NCI-H69 (cell line): Measurements from ENCODE around the gene C10orf62.
"Not testable (repeated sequence)": the region's sequence is repeated elsewhere in the genome, so short reads cannot be mapped to it uniquely, and the experiment has no call there.

ENCODE experiments used
- DNase-seq: peaks from one replicate; lab custom pipeline; 2025; lab: John Stamatoyannopoulos, UW

The C10orf62 gene

GRCh38 chr10:97627731-97628130, 38.2 kb downstream of the C10orf62 start:
- DNase-seq: no peak

GRCh38 chr10:97628228-97628627, 38.7 kb downstream of the C10orf62 start:
- DNase-seq: no peak

- DNase-seq: no peak
These were observed 39.8 kb downstream of the C10orf62 start for GRCh38 chr10:97629289-97629688.

GRCh38 chr10:97631098-97631497, 41.6 kb downstream of the C10orf62 start:
- DNase-seq: no peak

- peak; percentile 92 for DNase-seq
These were observed 43.7 kb downstream of the C10orf62 start, which contains the start of gene MORN4 for GRCh38 chr10:97632949-97633884. Gene MORN4, minus strand, starts transcription at chr10:97633500. Its CDS starts 13,847 bp downstream, at chr10:97619653.

GRCh38 chr10:97633921-97634320, 44.4 kb downstream of the C10orf62 start:
- DNase-seq: peak; percentile 44

GRCh38 chr10:97635577-97635976, 46.1 kb downstream of the C10orf62 start:
- DNase-seq: no peak

- DNase-seq: not testable (repeated sequence)
These were observed 49.6 kb downstream of the C10orf62 start for GRCh38 chr10:97639090-97639489.

GRCh38 chr10:97640174-97640867, 50.8 kb downstream of the C10orf62 start, which contains the start of gene PI4K2A:
Gene PI4K2A, plus strand, starts transcription at chr10:97640671. Its CDS starts 72 bp downstream, at chr10:97640743.
- DNase-seq: peak; percentile 97
